Neural cell (in vitro differentiated cells): ENCODE results near the gene RFTN1. TPM values are rescaled to one million over a fixed set of nuclear protein-coding genes. Genes with fewer than 3 reads are reported as not detected.

ENCODE experiments used
- H2AFZ ChIP-seq: fragments of 200-600, 300-800 bp; sonication (generic), shearing (Covaris generic); 2 replicates; pipeline ENCODE4 v1.6.0; 2014; ENCODE audit warnings: low read depth, mild to moderate bottlenecking, antibody characterized with exemption, low read length, moderate library complexity
- H3F3A ChIP-seq: fragments of 200-600 bp; shearing (Covaris generic); 2 replicates; pipeline ENCODE4 v1.6.1; 2016; ENCODE audit warnings: mild to moderate bottlenecking, moderate library complexity, mixed read lengths, antibody characterized with exemption, low read length; ENCODE audit not compliant: insufficient read depth, poor library complexity, severe bottlenecking
- H3K27ac ChIP-seq: fragments of 200-600, 300-800 bp; sonication (generic), shearing (Covaris generic); 2 replicates; pipeline ENCODE4 v1.5.1; 2014; ENCODE audit warnings: mild to moderate bottlenecking, low read length, moderate library complexity
- H3K27me3 ChIP-seq: fragments of 300-800, 200-600 bp; sonication (generic), shearing (Covaris generic); 2 replicates; pipeline ENCODE4 v1.6.0; 2014; ENCODE audit warnings: mild to moderate bottlenecking, low read depth, low read length, moderate library complexity; ENCODE audit not compliant: insufficient read depth
- H3K36me3 ChIP-seq: fragments of 300-800, 200-600 bp; sonication (generic), shearing (Covaris generic); 2 replicates; pipeline ENCODE4 v1.5.1; 2014; ENCODE audit warnings: mild to moderate bottlenecking, antibody characterized with exemption, low read length, moderate library complexity; ENCODE audit not compliant: insufficient read depth
- H3K4me2 ChIP-seq: fragments of 300-800, 200-600 bp; sonication (generic), shearing (Covaris generic); 2 replicates; pipeline ENCODE4 v1.6.0; 2014; ENCODE audit warnings: mild to moderate bottlenecking, low read length
- H3K4me3 ChIP-seq: fragments of 300-800, 200-600 bp; sonication (generic), shearing (Covaris generic); 2 replicates; pipeline ENCODE4 v1.5.1; 2014; ENCODE audit warnings: mild to moderate bottlenecking, low read length, moderate library complexity
- H3K79me2 ChIP-seq: fragments of 200-600 bp; shearing (Covaris generic); replicated peaks from 2 replicates; pipeline ENCODE4 v1.6.0; 2014; ENCODE audit warnings: mild to moderate bottlenecking, low read length, moderate library complexity; ENCODE audit not compliant: insufficient read depth
- H3K9ac ChIP-seq: fragments of 300-800, 200-600 bp; sonication (generic), shearing (Covaris generic); 2 replicates; pipeline ENCODE4 v1.6.1; 2016; ENCODE audit warnings: mild to moderate bottlenecking, low read length, mixed read lengths
- H3K9me2 ChIP-seq: fragments of 200-600 bp; shearing (Covaris generic); 2 replicates; pipeline ENCODE4 v1.6.1; 2016; ENCODE audit warnings: mild to moderate bottlenecking, low read length, mixed read lengths; ENCODE audit not compliant: insufficient read depth
- H3K9me3 ChIP-seq: fragments of 200-600, 300-800 bp; sonication (generic), shearing (Covaris generic); 2 replicates; pipeline ENCODE4 v1.6.1; 2016; ENCODE audit warnings: mild to moderate bottlenecking, mixed run types, low read length, moderate library complexity, mixed read lengths
- H4K20me1 ChIP-seq: fragments of 200-600 bp; shearing (Covaris generic); 2 replicates; pipeline ENCODE4 v1.6.1; 2016; ENCODE audit warnings: mild to moderate bottlenecking, mixed run types; ENCODE audit not compliant: insufficient read depth
- CTCF ChIP-seq: fragments of 450-650 bp; IDR thresholded peaks from 2 replicates; pipeline ENCODE4 v1.5.1; 2014; ENCODE audit warnings: antibody characterized with exemption, mild to moderate bottlenecking, moderate library complexity; ENCODE audit not compliant: poor library complexity, severe bottlenecking
- EP300 ChIP-seq: fragments of 450-650 bp; conservative IDR thresholded peaks from 2 replicates; pipeline ENCODE4 v1.6.1; 2014; ENCODE audit warnings: antibody characterized with exemption, mild to moderate bottlenecking, moderate library complexity; ENCODE audit not compliant: poor library complexity, severe bottlenecking
- EZH2 ChIP-seq: fragments of 200-600, 300-800 bp; shearing (Covaris generic), sonication (generic); IDR thresholded peaks from 2 replicates; pipeline ENCODE4 v1.6.1; 2014; ENCODE audit warnings: antibody characterized with exemption, low read length, borderline replicate concordance, mild to moderate bottlenecking; ENCODE audit not compliant: insufficient read depth, poor library complexity, severe bottlenecking
- MXI1 ChIP-seq: fragments of 450-650 bp; conservative IDR thresholded peaks from 2 replicates; pipeline ENCODE4 v1.6.1; 2014; ENCODE audit warnings: antibody characterized with exemption, mild to moderate bottlenecking; ENCODE audit not compliant: poor library complexity, severe bottlenecking
- POLR2AphosphoS5 ChIP-seq: IDR thresholded peaks from 2 replicates; pipeline ENCODE4 v1.6.1; 2012
- RAD21 ChIP-seq: fragments of 450-650 bp; conservative IDR thresholded peaks from 2 replicates; pipeline ENCODE4 v1.6.1; 2014; ENCODE audit warnings: antibody characterized with exemption, mild to moderate bottlenecking, moderate library complexity
- REST ChIP-seq: IDR thresholded peaks from 2 replicates; pipeline ENCODE4 v1.6.1; 2012; ENCODE audit warnings: borderline replicate concordance
- SMC3 ChIP-seq: fragments of 450-650 bp; conservative IDR thresholded peaks from 2 replicates; pipeline ENCODE4 v1.6.1; 2014; ENCODE audit warnings: antibody characterized with exemption, mild to moderate bottlenecking, moderate library complexity; ENCODE audit not compliant: poor library complexity
- TAF1 ChIP-seq: IDR thresholded peaks from 2 replicates; pipeline ENCODE4 v1.6.1; 2012; ENCODE audit warnings: low read depth
- polyA plus RNA-seq: library from polyadenylated mRNA; depleted of rRNA; stranded (reverse); fragments of >200 nt; gene quantifications from 2 replicates; pipeline ENCODE4 v1.2.3, GENCODE V29; 2014

RFTN1 gene
- polyA plus RNA-seq, 1 donor from 2014 or later: 36.8 TPM

DNA sequence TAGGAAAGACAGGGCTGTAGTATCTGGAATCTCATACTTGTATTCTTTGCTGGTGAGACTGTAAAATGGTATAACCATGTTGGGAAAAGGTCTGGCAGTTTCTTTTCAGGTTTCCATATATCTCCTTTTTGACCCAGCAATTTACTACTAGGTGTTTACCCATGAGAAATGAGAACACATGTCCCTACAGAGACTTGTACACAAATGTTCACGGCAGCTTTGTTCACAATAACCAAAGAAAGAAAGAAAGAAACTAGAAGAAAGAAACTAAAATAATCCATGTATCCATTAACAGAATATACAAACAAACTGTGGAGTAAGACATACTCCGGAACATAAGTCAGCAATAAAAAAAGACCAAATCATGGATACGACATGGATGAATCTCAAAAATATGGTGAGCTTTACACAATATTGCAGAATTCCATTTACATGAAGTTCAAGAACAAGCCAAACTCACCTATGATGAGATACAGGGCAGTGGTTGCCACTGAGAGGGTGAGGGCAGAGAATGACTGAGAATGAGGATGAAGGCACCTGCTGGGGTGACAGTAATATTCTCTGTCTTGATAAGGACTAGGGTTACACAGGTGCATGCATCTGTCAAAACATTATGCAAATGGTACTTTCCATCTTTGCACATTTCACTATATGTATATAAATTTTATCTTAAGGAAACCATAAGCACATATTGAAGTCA is 2.7 kb downstream of the RFTN1 start:
- Histone ChIP-seq H3K9ac (no peak overlapping the region), H3K4me3 (peak overlapping the region; percentile 86), H3K79me2 (peaks cover 9% of the 10 kb centered on the region), H3K36me3 (no peaks in the 10 kb centered on the region), H3K9me2 (no peaks in the 10 kb centered on the region), H3K9me3 (no peaks in the 10 kb centered on the region), H3K27me3 (peaks cover 31% of the 10 kb centered on the region), H3K4me2 (peak overlapping the region; percentile 23), H3K27ac (no peak overlapping the region), H4K20me1 (no peaks in the 10 kb centered on the region), H3F3A (no peaks in the 10 kb centered on the region), H2AFZ (no peak overlapping the region)
- TF ChIP-seq REST: no peak
- TF ChIP-seq RAD21: no peak
- no peak for TF ChIP-seq TAF1
- TF ChIP-seq SMC3: no peak
- TF ChIP-seq POLR2AphosphoS5: no peak
- no peak for TF ChIP-seq MXI1
- no peak for TF ChIP-seq EZH2
- no peak for TF ChIP-seq CTCF
- TF ChIP-seq EP300: no peak

DNA sequence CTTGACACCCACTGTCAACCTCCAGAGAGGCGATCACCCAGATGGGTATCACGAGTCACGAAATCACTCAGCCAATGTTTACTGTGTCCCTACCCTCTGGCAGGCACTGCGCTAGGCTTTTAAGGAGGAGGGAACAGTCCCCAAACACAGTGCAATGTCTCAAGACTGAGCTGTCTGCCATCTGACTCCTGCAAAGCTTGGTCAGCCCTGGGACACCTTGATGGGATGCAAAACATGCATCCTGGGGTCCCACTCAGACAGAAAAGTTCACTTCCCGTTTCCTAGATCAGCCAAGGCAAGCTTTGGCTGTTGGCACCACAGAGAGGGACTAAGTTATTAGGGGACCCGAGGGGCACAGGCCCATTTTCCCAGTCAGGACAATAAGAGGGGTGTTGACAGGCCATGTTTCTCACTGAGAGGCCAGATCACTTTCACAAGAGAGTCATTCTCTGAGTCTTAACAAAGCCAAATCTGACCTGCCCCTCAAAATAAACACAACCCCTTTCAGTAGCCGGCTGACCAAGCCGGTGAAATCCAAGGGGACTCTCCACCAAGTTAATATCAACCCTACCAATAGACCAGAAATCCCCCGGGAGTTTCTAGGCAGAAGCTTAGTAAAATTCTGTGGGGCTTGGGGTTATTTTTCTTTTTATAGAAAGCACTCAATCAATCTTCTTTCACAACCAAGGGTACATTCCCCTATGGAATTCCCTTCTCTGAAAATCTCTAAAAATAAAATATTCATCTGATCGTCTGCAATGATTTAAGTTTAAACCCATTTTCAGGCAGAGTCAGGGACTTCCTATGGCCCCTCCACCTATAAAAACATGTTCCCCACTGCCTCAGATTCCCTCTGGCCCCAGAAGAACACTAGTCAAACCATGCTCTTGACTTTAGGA is 3.5 kb downstream of the RFTN1 start:
- H3K27me3 ChIP-seq: peaks cover 31% of the 10 kb centered on the region
- no peaks in the 10 kb centered on the region for H3F3A ChIP-seq
- no peak overlapping the region for H3K27ac ChIP-seq
- H3K4me2 ChIP-seq: peak overlapping the region; percentile 23
- H3K9me3 ChIP-seq: no peaks in the 10 kb centered on the region
- H3K79me2 ChIP-seq: peaks cover 9% of the 10 kb centered on the region
- H4K20me1 ChIP-seq: no peaks in the 10 kb centered on the region
- H3K9me2 ChIP-seq: no peaks in the 10 kb centered on the region
- TF ChIP-seq CTCF (no peak), RAD21 (no peak), TAF1 (no peak), SMC3 (no peak), POLR2AphosphoS5 (no peak), EP300 (no peak), EZH2 (no peak)
- peak overlapping the region; percentile 86 for H3K4me3 ChIP-seq
- no peak overlapping the region for H3K9ac ChIP-seq
- no peak overlapping the region for H2AFZ ChIP-seq
- H3K36me3 ChIP-seq: no peaks in the 10 kb centered on the region
